Peyer's patch (tissue), 4 donors: ENCODE results near the gene BIRC2. TPM values are rescaled to one million over a fixed set of nuclear protein-coding genes. Genes with fewer than 3 reads are reported as not detected.

ENCODE experiments used
- DNase-seq, 3 donors: peaks; one replicate each; pipeline ENCODE4 v3.0.0-alpha.2; 2017 to 2019
- H3K27ac ChIP-seq, 4 donors: fragments of 200-600 bp; sonication (generic); one replicate each; pipeline ENCODE4 v1.5.1; 2016 to 2019
- H3K27me3 ChIP-seq, 2 donors: fragments of 200-600 bp; sonication (generic); one replicate each; pipeline ENCODE4 v1.5.1; 2019
- H3K36me3 ChIP-seq, 3 donors: fragments of 200-600 bp; sonication (generic); one replicate each; pipeline ENCODE4 v1.5.1; 2016 to 2019
- H3K4me1 ChIP-seq, 4 donors: fragments of 200-600 bp; sonication (generic); one replicate each; pipeline ENCODE4 v1.5.1; 2016 to 2019
- H3K4me3 ChIP-seq, 4 donors: fragments of 200-600 bp; sonication (generic); 1 replicate in 3 of 4; 2 replicates in 1 of 4; pipeline ENCODE4 v1.5.1; 2016 to 2019; ENCODE audit warnings: mild to moderate bottlenecking in 1 of 4
- H3K9me3 ChIP-seq, 4 donors: fragments of 200-600 bp; sonication (generic); one replicate each; pipeline ENCODE4 v1.5.1; 2016 to 2019; ENCODE audit warnings: mild to moderate bottlenecking in 1 of 4
- CTCF ChIP-seq, 6 experiments: fragments of 450-650 bp in 4 of 6; fragments of 200-600 bp in 2 of 6; sonication (generic) in 1 of 6; IDR thresholded peaks; one replicate each; pipeline ENCODE4 v1.5.1; 2017 to 2019; ENCODE audit warnings: antibody characterized with exemption in 6 of 6, mild to moderate bottlenecking in 3 of 6, moderate library complexity in 1 of 6
- POLR2A ChIP-seq, 2 donors: fragments of 450-650 bp; IDR thresholded peaks; one replicate each; pipeline ENCODE4 v1.5.1; 2017; ENCODE audit warnings: antibody characterized with exemption in 2 of 2, mild to moderate bottlenecking in 2 of 2, moderate library complexity in 2 of 2
- total RNA-seq, 4 donors: library from RNA; depleted of rRNA; stranded (reverse); fragments of >200 nt; gene quantifications; one replicate each; pipeline ENCODE4 v1.1.0, GENCODE V29; 2016

Gene BIRC2
- total RNA-seq, 4 donors from 2014 or later = 30.5 to 88.8 (median 60.8) TPM

GRCh38 chr11:102375720-102376399 lies 28.8 kb downstream of the BIRC2 start:
- Histone ChIP-seq H3K27ac (no peak overlapping the region), H3K27me3 (no peaks in the 10 kb centered on the region), H3K9me3 (no peaks in the 10 kb centered on the region), H3K4me1 (no peaks in the 10 kb centered on the region), H3K36me3 (peaks cover 0 to 59% (median 0%) of the 10 kb centered on the region in 3 donors), H3K4me3 (no peak overlapping the region)
- TF ChIP-seq POLR2A (IDR thresholded peaks at IDR 0.05) = no peak
- TF ChIP-seq CTCF (IDR thresholded peaks at IDR 0.05) = no peak
- no peak for DNase-seq

GRCh38 chr11:102377891-102378290 lies 30.9 kb downstream of the BIRC2 start:
- H3K9me3 ChIP-seq = no peaks in the 10 kb centered on the region
- no peak for TF ChIP-seq CTCF (IDR thresholded peaks at IDR 0.05)
- no peak for TF ChIP-seq POLR2A (IDR thresholded peaks at IDR 0.05)
- no peaks in the 10 kb centered on the region for H3K27me3 ChIP-seq
- no peak overlapping the region for H3K27ac ChIP-seq
- DNase-seq = no peak
- H3K4me1 ChIP-seq = no peaks in the 10 kb centered on the region
- peaks cover 0 to 65% (median 0%) of the 10 kb centered on the region in 3 donors for H3K36me3 ChIP-seq
- H3K4me3 ChIP-seq = no peak overlapping the region

GRCh38 chr11:102378818-102379217 lies 31.8 kb downstream of the BIRC2 start:
- no peak overlapping the region for H3K27ac ChIP-seq

GRCh38 chr11:102382384-102382783 lies 35.4 kb downstream of the BIRC2 start:
- DNase-seq = no peak
- no peak overlapping the region for H3K27ac ChIP-seq
- H3K27me3 ChIP-seq = no peaks in the 10 kb centered on the region
- TF ChIP-seq CTCF (IDR thresholded peaks at IDR 0.05) = no peak
- no peak for TF ChIP-seq POLR2A (IDR thresholded peaks at IDR 0.05)
- no peak overlapping the region for H3K4me3 ChIP-seq
- peaks cover 0 to 65% (median 0%) of the 10 kb centered on the region in 3 donors for H3K36me3 ChIP-seq
- no peaks in the 10 kb centered on the region for H3K4me1 ChIP-seq
- H3K9me3 ChIP-seq = no peaks in the 10 kb centered on the region

More at GRCh38 chr11:102378818-102379217, 31.8 kb downstream of the BIRC2 start:
- Histone ChIP-seq H3K4me3 (no peak overlapping the region), H3K36me3 (peaks cover 0 to 65% (median 0%) of the 10 kb centered on the region in 3 donors), H3K4me1 (no peaks in the 10 kb centered on the region), H3K27me3 (no peaks in the 10 kb centered on the region), H3K9me3 (no peaks in the 10 kb centered on the region)
- no peak for TF ChIP-seq CTCF (IDR thresholded peaks at IDR 0.05)
- TF ChIP-seq POLR2A (IDR thresholded peaks at IDR 0.05) = no peak
- DNase-seq = no peak

GRCh38 chr11:102383839-102384238 lies 36.8 kb downstream of the BIRC2 start:
- H3K27me3 ChIP-seq = no peaks in the 10 kb centered on the region
- H3K9me3 ChIP-seq = no peaks in the 10 kb centered on the region
- no peak overlapping the region for H3K27ac ChIP-seq
- TF ChIP-seq POLR2A (IDR thresholded peaks at IDR 0.05) (no peak), CTCF (IDR thresholded peaks at IDR 0.05) (no peak)
- no peak for DNase-seq
- no peak overlapping the region for H3K4me3 ChIP-seq
- H3K36me3 ChIP-seq = peaks cover 0 to 65% (median 0%) of the 10 kb centered on the region in 3 donors
- no peaks in the 10 kb centered on the region for H3K4me1 ChIP-seq
